ENCODE measurements around the gene CNTNAP1.

CNTNAP1 gene

GRCh38 chr17:42686520-42687128 lies 4.3 kb downstream of the CNTNAP1 start:
- no peak for DNase-seq (ENCODE audit: extremely low read depth, low read depth)
- no peak overlapping the region for H3K4me3 ChIP-seq (replicated peaks; ENCODE audit: low read depth, low read length)
- TF ChIP-seq, protein P1, sequence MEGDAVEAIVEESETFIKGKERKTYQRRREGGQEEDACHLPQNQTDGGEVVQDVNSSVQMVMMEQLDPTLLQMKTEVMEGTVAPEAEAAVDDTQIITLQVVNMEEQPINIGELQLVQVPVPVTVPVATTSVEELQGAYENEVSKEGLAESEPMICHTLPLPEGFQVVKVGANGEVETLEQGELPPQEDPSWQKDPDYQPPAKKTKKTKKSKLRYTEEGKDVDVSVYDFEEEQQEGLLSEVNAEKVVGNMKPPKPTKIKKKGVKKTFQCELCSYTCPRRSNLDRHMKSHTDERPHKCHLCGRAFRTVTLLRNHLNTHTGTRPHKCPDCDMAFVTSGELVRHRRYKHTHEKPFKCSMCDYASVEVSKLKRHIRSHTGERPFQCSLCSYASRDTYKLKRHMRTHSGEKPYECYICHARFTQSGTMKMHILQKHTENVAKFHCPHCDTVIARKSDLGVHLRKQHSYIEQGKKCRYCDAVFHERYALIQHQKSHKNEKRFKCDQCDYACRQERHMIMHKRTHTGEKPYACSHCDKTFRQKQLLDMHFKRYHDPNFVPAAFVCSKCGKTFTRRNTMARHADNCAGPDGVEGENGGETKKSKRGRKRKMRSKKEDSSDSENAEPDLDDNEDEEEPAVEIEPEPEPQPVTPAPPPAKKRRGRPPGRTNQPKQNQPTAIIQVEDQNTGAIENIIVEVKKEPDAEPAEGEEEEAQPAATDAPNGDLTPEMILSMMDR (IDR thresholded peaks at IDR 0.05; ENCODE audit: low read depth, low read length, missing control alignments), result no peak

DNA sequence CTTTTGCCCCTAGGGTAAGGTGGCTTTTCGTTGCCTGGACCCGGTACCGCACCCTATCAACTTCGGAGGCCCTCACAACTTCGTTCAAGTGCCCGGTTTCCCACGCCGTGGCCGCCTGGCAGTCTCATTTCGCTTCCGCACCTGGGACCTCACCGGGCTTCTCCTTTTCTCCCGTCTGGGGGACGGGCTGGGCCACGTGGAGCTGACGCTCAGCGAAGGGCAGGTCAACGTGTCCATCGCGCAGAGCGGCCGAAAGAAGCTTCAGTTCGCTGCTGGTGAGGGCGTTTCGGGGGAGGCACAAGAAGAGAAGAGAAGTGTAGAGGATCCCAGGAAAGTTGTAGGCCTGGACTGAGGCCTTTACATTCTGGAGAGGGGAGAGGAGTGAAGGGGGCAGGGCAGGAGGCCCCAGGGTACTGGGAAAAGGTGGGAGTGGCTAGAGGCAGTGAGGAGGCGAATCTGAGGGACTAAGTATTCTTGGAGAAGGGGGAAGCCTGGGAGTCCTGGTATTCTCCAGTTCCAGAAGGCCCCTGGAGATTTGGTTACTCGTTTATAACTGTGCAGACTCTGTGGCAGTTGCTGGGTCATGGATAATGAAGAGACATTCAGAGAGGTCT lies 5.5 kb downstream of the CNTNAP1 start:
- TF ChIP-seq, protein P1 (IDR thresholded peaks at IDR 0.05; ENCODE audit: low read depth, low read length, missing control alignments), result no peak
- H3K4me3 ChIP-seq (replicated peaks; ENCODE audit: low read depth, low read length), result no peak overlapping the region
- no peak for DNase-seq (ENCODE audit: extremely low read depth, low read depth)

DNA sequence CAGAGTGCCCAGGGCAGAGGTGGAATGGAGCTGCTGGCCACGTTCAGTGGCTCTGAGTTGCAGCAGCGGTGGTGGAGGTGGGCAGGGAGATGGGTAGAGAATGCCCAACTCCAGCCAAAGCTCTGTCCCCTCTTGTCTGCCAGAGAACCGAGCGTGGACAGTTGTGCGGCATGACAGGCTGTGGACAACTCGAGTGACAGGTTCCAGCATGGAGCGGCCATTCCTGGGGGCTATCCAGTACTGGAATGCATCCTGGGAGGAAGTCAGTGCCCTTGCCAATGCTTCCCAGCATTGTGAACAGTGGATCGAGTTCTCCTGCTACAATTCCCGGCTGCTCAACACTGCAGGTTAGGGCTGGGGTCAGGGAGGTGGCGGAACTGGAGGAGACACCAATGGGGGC lies 8.3 kb downstream of the CNTNAP1 start:
- no peak overlapping the region for H3K4me3 ChIP-seq (replicated peaks; ENCODE audit: low read depth, low read length)
- TF ChIP-seq, protein P1 (IDR thresholded peaks at IDR 0.05; ENCODE audit: low read depth, low read length, missing control alignments), result no peak

DNA sequence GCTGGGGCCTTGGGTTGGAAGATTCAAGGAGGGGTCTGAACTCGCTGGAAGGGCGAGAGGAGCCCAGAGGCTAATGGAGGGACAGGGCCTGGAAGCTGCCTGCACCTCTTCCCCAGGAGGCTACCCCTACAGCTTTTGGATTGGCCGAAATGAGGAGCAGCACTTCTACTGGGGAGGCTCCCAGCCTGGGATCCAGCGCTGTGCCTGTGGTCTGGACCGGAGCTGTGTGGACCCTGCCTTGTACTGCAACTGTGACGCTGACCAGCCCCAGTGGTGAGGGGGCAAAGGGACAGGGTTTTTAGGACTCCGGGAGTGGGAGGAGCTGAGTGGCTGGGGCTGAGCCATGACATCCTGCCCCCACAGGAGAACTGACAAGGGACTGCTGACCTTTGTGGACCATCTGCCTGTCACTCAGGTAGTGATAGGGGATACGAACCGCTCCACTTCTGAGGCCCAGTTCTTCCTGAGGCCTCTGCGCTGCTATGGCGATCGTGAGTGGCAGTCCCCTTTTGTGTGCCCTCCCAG lies 8.8 kb downstream of the CNTNAP1 start:
- DNase-seq (ENCODE audit: extremely low read depth, low read depth), result no peak
- TF ChIP-seq, protein P1 (IDR thresholded peaks at IDR 0.05; ENCODE audit: low read depth, low read length, missing control alignments), result no peak
- no peak overlapping the region for H3K4me3 ChIP-seq (replicated peaks; ENCODE audit: low read depth, low read length)

More for the DNA sequence above, 8.3 kb downstream of the CNTNAP1 start:
- DNase-seq (ENCODE audit: extremely low read depth, low read depth), result no peak

- H3K4me3 ChIP-seq (replicated peaks; ENCODE audit: low read depth, low read length), result no peak overlapping the region
- DNase-seq (ENCODE audit: extremely low read depth, low read depth), result no peak
- TF ChIP-seq, protein P1 (IDR thresholded peaks at IDR 0.05; ENCODE audit: low read depth, low read length, missing control alignments), result no peak
Measured at GRCh38 chr17:42692489-42692888, 10.2 kb downstream of the CNTNAP1 start.

DNA sequence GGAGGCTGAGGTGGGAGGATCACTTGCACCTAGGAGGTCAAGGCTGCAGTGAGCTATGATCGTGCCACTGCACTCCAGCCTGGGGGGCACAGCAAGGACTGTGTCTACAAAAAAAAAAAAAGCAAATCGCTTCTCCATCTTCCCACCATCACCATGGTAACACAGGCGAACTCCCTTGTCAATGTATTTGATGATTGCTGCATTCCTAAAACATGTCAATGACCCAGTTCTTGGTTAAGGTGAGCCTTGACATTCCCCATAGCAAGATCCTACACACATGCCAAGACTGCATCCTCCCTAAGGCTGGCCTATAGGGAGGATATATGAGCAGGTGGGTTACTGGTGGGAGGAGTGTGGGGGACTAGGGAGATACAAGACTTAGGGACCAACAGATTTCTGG lies 12.2 kb downstream of the CNTNAP1 start:
- TF ChIP-seq, protein P1 (IDR thresholded peaks at IDR 0.05; ENCODE audit: low read depth, low read length, missing control alignments), result no peak
- DNase-seq (ENCODE audit: extremely low read depth, low read depth), result no peak
- no peak overlapping the region for H3K4me3 ChIP-seq (replicated peaks; ENCODE audit: low read depth, low read length)
